Measurements from ENCODE around the gene GCK. TPM values are rescaled to one million over a fixed set of nuclear protein-coding genes. Genes with fewer than 3 reads are reported as not detected.

The GCK gene
- total RNA-seq, 3 donors from 2014 or later: 0.17 TPM; not detected in 2

DNA sequence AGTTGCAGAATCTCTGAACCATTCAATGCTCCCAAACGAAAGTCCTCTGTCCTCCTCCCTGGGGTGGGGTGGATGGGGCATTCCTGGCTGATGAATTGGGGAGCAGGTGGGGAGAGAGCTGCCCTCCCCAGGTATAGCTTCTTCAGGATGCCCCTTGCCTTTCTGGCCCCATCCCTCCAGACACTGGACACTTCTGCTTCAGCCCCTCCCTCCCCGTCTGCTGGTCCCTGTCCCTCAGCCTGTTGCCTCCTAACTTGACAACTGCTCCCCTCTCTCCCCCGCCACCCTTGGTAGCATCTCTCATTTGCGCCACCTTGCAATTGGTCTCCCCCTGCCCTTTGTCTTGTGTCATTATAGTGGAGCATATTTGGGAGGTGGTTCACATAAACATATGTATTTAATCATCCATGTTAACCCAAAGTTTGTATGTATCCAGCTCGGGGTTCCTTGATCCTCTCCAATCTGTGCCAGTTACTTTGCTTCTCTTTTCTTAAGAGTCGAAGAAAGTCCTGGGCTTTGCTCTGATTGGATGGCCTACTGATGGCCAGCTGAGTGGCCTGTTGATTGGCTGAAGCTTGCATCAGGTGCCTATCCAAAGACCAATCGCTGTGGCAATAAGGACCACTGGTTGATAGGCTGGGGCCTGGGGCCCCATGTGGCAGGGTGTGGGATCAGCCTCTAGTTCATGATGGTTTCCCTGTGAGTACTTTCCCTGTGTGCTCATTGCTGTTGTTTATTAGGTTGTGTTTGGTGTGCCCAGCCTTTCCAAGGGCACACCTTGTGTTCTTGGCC is 4.0 kb upstream of the GCK start:
- Histone ChIP-seq H3K4me3 (no peak overlapping the region), H3K36me3 (ENCODE audit: low read depth) (no peaks in the 10 kb centered on the region), H3K4me1 (ENCODE audit: low read depth) (no peaks in the 10 kb centered on the region), H3K9me3 (no peaks in the 10 kb centered on the region)
- DNase-seq (no peak), ATAC-seq (no peak)
- TF ChIP-seq, protein P1, sequence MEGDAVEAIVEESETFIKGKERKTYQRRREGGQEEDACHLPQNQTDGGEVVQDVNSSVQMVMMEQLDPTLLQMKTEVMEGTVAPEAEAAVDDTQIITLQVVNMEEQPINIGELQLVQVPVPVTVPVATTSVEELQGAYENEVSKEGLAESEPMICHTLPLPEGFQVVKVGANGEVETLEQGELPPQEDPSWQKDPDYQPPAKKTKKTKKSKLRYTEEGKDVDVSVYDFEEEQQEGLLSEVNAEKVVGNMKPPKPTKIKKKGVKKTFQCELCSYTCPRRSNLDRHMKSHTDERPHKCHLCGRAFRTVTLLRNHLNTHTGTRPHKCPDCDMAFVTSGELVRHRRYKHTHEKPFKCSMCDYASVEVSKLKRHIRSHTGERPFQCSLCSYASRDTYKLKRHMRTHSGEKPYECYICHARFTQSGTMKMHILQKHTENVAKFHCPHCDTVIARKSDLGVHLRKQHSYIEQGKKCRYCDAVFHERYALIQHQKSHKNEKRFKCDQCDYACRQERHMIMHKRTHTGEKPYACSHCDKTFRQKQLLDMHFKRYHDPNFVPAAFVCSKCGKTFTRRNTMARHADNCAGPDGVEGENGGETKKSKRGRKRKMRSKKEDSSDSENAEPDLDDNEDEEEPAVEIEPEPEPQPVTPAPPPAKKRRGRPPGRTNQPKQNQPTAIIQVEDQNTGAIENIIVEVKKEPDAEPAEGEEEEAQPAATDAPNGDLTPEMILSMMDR (IDR thresholded peaks at IDR 0.05): no peak
- intact Hi-C loops (cut with DNase I, micrococcal nuclease): no loop called here

DNA sequence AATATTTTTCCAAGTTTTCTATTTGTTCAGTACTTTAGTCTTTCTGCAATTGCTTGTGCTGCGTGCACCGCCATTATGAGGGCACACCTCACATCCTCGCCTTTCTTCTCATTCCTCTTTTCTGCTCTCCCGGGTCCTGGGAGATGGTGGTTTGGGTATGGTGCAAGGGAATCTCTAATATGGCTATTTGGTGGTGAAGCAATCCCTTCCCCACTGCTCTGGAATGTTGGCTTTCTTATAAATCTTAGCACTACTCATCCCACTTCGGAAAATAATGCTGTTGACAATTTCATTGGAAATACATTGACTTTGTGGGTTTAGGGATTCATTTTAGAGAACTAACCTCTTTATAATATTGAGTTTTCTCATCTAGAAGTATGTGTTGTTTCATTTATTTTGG is 1.9 kb upstream of the GCK start:
- TF ChIP-seq, protein P1 (IDR thresholded peaks at IDR 0.05): no peak
- intact Hi-C loops (cut with DNase I, micrococcal nuclease): no loop called here
- H3K4me3 ChIP-seq: no peak overlapping the region
- no peak for ATAC-seq
- no peaks in the 10 kb centered on the region for H3K9me3 ChIP-seq
- no peaks in the 10 kb centered on the region for H3K4me1 ChIP-seq (ENCODE audit: low read depth)
- H3K36me3 ChIP-seq (ENCODE audit: low read depth): no peaks in the 10 kb centered on the region
- DNase-seq: no peak

DNA sequence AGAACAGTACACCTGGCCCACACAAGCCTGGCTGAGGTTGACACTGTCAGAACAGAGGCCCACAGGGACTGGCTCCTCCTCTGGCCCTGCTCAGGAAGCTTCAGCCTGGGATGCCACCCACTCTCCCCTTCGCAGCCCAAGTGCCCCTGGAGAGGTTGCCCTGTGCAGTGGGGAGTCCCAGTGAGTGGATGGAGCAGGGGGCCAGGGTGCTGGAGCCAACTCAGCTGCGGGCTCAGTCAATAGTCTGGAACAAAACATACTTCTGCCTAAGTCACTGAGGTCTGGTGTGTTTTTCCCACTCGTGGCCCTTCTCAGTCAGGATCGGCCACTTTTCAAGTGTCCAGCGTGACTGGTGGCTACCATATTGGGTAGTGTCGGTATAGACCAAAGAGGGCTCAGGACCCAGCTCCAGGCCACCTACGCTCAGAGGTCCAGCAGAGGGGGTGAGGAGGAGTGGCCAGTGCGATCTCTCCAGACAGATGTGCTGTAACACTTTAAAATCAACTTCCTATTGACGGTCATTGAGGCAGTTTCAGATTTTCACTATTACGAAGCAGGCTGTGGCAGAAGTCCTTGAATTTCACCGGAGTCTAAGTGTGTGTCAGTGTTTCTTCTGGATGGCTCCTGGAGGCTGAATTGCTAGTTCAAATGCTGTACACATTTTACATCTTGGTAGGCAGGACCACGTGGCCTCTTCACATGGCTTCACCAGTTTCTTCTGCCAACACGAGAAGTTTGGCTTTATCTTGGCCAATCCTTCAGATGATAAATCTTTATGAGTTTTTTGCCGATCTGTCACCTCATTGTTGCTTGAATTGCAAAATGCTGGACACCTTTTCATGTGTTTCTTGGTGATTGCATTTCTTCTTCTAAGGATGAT is 994 bp upstream of the GCK start:
- no peak for ATAC-seq
- TF ChIP-seq, protein P1 (IDR thresholded peaks at IDR 0.05): no peak
- DNase-seq: no peak
- H3K9me3 ChIP-seq: no peaks in the 10 kb centered on the region
- H3K4me3 ChIP-seq: no peak overlapping the region
- H3K36me3 ChIP-seq (ENCODE audit: low read depth): no peaks in the 10 kb centered on the region
- intact Hi-C loops (cut with DNase I, micrococcal nuclease): no loop called here
- no peaks in the 10 kb centered on the region for H3K4me1 ChIP-seq (ENCODE audit: low read depth)

DNA sequence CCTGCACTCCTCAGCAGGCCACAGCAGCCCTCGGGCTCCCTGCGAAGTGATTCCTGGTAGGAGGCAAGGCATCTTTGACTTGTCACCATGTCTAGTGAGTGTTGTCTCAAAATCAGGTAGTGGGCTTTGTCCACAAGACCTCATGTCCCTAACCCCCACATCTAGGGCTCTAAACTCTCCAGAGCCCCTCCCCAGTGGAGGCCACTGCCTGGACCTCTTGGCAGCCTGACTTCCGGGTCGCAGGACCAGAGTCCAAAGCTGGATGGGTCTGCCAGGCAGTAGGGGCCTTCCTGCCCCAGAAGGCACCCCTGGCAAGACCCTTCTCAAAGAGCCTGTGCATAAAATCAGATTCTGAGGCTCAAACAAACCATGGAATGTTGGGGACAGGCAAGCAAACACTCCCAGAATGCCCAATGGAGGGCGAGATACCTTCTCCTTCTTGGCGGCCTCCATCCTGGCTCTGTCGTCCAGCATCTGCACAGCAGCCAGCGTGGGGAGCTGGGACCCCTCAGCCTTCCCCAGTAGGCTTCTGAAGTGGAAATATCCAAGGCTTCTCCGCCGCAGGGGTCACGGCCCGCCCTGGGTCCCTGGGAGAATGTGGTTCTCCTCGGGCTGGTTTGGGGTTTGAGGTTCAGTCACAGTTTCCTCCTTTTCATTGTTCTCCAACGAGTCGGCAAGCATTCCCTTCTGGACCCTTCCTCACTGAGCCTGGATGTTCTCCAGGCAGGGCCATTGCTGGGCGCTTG is 586 bp downstream of the GCK start:
- no peaks in the 10 kb centered on the region for H3K9me3 ChIP-seq
- ATAC-seq (no peak), DNase-seq (no peak)
- H3K4me1 ChIP-seq (ENCODE audit: low read depth): no peaks in the 10 kb centered on the region
- no peak overlapping the region for H3K4me3 ChIP-seq
- no peaks in the 10 kb centered on the region for H3K36me3 ChIP-seq (ENCODE audit: low read depth)
- intact Hi-C loops (cut with DNase I, micrococcal nuclease): no loop called here
- TF ChIP-seq, protein P1 (IDR thresholded peaks at IDR 0.05): no peak

DNA sequence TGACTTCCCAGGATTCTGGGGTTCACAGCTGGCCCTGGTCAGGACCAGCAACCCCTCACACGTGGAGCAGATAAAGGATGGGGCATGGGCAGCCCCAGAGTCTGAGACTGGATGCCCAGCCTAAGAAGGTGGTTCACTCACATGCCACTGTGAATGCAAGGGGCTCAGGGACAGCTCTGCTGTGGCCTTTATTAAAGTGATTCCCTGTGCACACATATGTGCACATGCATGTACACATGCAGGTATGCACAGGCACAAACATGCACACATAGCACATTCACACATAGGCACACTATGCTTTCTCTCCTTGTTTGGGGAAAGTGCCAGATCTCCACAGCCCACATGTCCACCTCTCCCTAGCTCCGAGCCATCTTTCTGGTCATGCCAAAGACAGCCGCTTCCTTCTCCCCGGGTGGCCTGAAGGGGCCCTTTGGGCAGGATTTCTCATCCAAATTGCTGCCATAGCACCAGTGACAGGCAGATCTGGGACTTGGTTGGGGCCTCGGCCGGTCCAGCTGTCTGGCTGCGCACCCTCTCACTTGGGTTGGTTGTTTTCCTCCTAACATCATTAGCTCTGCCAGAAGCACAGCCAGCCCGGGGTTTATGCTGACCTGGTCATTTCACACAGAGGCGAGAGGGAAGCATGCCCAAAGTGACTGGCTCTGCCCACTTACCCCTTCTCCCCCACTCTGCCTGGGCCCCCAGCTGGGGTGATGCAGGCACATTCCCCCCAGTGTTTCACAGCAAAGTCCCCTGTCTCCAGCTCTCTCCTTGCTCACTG is 1.4 kb downstream of the GCK start:
- no peak for ATAC-seq
- Histone ChIP-seq H3K4me3 (no peak overlapping the region), H3K9me3 (peaks cover 3% of the 10 kb centered on the region), H3K4me1 (ENCODE audit: low read depth) (no peaks in the 10 kb centered on the region), H3K36me3 (ENCODE audit: low read depth) (no peaks in the 10 kb centered on the region)
- TF ChIP-seq, protein P1 (IDR thresholded peaks at IDR 0.05): no peak
- intact Hi-C loops (cut with DNase I, micrococcal nuclease): no loop called here
- DNase-seq: no peak

Measured in mucosa of descending colon (tissue), 3 donors.